HG02623 (cell line): ENCODE measurements around the gene HPGDS.

Experiments
- ATAC-seq: cut with Tn5 transposase; IDR thresholded peaks from one replicate; pipeline ENCODE4 v1.9.1; 2021; ENCODE audit warnings: moderate library complexity; ENCODE audit not compliant: unreplicated experiment

HPGDS gene

DNA sequence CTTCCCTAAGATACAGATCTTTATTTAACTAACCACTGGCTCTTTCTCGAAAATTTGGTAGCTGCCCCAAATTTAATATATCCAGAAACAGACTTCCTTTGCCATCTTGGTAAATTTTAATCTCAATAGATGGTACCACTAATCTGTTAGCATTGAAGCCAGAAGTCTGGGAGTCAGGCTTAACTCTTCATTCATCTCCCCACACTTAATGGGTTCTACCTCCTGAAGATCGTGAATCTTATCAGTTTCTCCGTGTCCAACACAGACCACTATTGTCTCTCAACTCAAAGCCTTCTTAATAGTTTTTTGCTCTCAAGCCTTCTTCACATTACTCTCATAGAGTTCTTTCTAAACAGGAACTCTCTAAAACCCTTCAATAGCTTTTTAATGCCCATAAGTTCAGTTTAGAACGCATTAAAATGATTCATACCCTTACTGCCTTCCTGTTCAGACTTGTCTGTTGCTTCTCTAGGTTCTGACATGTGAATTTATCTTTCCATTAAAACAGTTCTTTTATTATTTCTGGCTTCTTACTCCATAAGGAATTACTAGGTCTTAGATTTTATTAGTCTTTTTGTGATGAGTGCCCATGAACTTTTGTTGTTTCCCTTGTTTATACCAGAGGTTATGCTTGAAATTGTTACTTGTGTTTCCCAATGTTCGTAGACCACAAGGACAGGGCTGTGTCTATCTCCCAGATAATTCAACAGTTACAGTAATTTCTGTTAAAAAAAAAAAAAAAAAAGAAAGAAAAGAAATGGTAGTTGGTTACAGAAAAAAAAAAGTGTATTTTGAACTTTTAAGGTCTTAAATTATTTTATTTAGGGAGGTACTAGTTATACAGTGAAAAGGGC is 80.2 kb downstream of the HPGDS start:
- ATAC-seq: no peak

GRCh38 chr4:94256828-94257227 is 85.8 kb downstream of the HPGDS start:
- no peak for ATAC-seq

DNA sequence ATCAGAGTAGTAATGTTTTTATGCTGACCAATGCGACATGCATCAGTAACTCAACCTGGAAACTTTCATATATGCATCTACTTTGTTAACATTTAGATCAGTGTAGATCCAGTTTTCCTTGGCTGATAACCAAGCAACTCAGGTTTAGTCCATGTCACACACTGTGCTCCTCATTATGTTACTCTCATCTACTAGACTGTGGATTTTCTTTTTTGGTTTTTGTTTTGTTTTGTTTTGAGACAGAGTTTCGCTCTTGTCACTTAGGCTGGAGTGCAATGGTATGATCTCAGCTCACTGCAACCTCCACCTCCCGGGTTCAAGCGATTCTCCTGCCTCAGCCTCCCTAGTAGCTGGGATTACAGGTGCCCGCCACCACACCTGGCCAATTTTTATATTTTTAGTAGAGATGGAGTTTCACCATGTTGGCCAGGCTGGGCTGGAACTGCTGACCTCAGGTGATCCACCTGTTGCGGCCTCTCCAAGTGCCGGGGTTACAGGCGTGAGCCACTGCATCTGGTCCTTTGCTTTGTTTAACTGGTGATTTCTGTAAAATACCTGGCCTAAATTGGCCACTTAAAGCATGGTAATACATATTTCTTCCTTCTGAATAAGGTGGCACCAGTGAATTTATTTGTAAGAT is 86.4 kb downstream of the HPGDS start:
- no peak for ATAC-seq

- ATAC-seq: no peak
Measured at GRCh38 chr4:94253036-94253435, 89.6 kb downstream of the HPGDS start.

DNA sequence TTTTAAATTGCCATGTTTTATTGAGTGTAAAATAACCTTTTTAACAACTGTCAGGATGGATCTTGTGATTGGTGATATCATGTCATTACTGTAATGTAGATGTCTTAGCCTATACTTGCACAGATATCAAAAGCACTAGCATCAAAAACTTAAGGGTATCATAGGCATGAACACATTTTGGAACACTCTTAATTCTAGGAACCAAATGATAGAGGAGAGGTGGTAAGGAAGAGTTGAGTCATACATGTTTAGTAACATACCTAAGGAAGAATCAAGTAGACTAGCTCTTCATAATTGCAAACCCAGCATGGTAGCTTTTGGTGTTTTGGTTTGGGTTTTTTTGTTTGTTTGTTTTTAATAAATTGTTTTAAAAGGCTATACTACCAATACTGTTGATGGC is 91.5 kb downstream of the HPGDS start:
- no peak for ATAC-seq
